ENCODE results near the gene RNF217. TPM values are rescaled to one million over a fixed set of nuclear protein-coding genes. Genes with fewer than 3 reads are reported as not detected.
"Not testable (repeated sequence)": the region's sequence is repeated elsewhere in the genome, so short reads cannot be mapped to it uniquely, and the experiment has no call there.

The RNF217 gene
- total and polyA plus RNA-seq, 2 of the 8 experiments (the other 6 are each of a cell fraction or from before 2014, with no cell fraction given) = 2.0 to 8.9 TPM

GRCh38 chr6:124917769-124918168 is 44.5 kb upstream of the RNF217 start (continued):
- TF ChIP-seq, protein P1, sequence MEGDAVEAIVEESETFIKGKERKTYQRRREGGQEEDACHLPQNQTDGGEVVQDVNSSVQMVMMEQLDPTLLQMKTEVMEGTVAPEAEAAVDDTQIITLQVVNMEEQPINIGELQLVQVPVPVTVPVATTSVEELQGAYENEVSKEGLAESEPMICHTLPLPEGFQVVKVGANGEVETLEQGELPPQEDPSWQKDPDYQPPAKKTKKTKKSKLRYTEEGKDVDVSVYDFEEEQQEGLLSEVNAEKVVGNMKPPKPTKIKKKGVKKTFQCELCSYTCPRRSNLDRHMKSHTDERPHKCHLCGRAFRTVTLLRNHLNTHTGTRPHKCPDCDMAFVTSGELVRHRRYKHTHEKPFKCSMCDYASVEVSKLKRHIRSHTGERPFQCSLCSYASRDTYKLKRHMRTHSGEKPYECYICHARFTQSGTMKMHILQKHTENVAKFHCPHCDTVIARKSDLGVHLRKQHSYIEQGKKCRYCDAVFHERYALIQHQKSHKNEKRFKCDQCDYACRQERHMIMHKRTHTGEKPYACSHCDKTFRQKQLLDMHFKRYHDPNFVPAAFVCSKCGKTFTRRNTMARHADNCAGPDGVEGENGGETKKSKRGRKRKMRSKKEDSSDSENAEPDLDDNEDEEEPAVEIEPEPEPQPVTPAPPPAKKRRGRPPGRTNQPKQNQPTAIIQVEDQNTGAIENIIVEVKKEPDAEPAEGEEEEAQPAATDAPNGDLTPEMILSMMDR (IDR thresholded peaks at IDR 0.05; ENCODE audit: control extremely low read depth in 1 of 3, insufficient read depth in 1 of 3, low read depth in 1 of 3, low read length in 3 of 3) = no peak
- TF ChIP-seq PHF8 (conservative IDR thresholded peaks at IDR 0.05; ENCODE audit: low read depth, low read length) (no peak), RAD21 (IDR thresholded peaks at IDR 0.05 in 1 of 2, conservative IDR thresholded peaks at IDR 0.05 in 1 of 2; ENCODE audit: low read depth in 2 of 2, low read length in 2 of 2) (no peak), TAF1 (IDR thresholded peaks at IDR 0.05; ENCODE audit: low read depth, low read length) (no peak)

- H2AFZ ChIP-seq (ENCODE audit: low read length); H2BK20ac ChIP-seq (ENCODE audit: low read length); H3K4ac ChIP-seq (replicated peaks; ENCODE audit: insufficient read length, low read depth, low read length); H2BK120ac ChIP-seq (replicated peaks; ENCODE audit: low read depth, low read length); H3K36me3 ChIP-seq (ENCODE audit: control insufficient read depth in 2 of 4, insufficient read depth in 4 of 4, low read length in 3 of 4); H3K14ac ChIP-seq (ENCODE audit: insufficient read length); H3K4me3 ChIP-seq (ENCODE audit: extremely low read depth in 1 of 4, insufficient read depth in 2 of 4, low read depth in 3 of 4, low read length in 4 of 4); CTCF ChIA-PET (ENCODE audit: partially characterized antibody); H3K4me1 ChIP-seq (replicated peaks in 1 of 4; ENCODE audit: control insufficient read depth in 3 of 4, insufficient read depth in 4 of 4, low read length in 3 of 4); H2BK15ac ChIP-seq (ENCODE audit: low read length); DNase-seq (ENCODE audit: low read depth in 1 of 2, low spot score in 2 of 2); H4K20me1 ChIP-seq (replicated peaks in 1 of 2; ENCODE audit: control insufficient read depth in 1 of 2, insufficient read depth in 2 of 2, low read length in 2 of 2); H4K5ac ChIP-seq (ENCODE audit: insufficient read length, low read depth, low read length); H3K56ac ChIP-seq (replicated peaks; ENCODE audit: insufficient read length, low read depth, low read length); H3K79me2 ChIP-seq (ENCODE audit: control insufficient read depth in 1 of 2, insufficient read depth in 2 of 2, low read length in 2 of 2); H4K91ac ChIP-seq (replicated peaks; ENCODE audit: insufficient read length, low read length); H3K23me2 ChIP-seq (ENCODE audit: low read depth, low read length); FAIRE-seq; H2AK5ac ChIP-seq (ENCODE audit: low read depth, low read length); H4K8ac ChIP-seq (ENCODE audit: extremely low read depth, insufficient read depth, low read length); H3K79me1 ChIP-seq (ENCODE audit: low read depth, low read length); H3K23ac ChIP-seq (ENCODE audit: insufficient read length); H3K4me2 ChIP-seq (ENCODE audit: insufficient read depth in 1 of 2, low read depth in 2 of 2, low read length in 2 of 2); H3K9ac ChIP-seq (replicated peaks in 1 of 4; ENCODE audit: extremely low read depth in 1 of 4, low read depth in 3 of 4, low read length in 3 of 4); H3K27ac ChIP-seq (ENCODE audit: low read depth, low read length); POLR2A ChIA-PET (ENCODE audit: partially characterized antibody); H2BK12ac ChIP-seq (ENCODE audit: low read depth, low read length); H3K18ac ChIP-seq (ENCODE audit: extremely low read depth, low read length); H2BK5ac ChIP-seq (ENCODE audit: low read depth, low read length); H3K27me3 ChIP-seq (replicated peaks in 1 of 4; ENCODE audit: control insufficient read depth in 3 of 4, extremely low read depth in 1 of 4, insufficient read depth in 3 of 4, low read length in 3 of 4): not testable (repeated sequence)
- 96% methylated on average over 2 of the region's 2 CpGs; no CpG with 5 or more reads in 1 of the 2 experiments for WGBS, 2 experiments (ENCODE audit: extremely low coverage in 1 of 2, insufficient coverage in 1 of 2, insufficient read length in 1 of 2, insufficient replicate concordance in 2 of 2, low coverage in 1 of 2, low lambda C conversion rate in 2 of 2, missing lambda C conversion rate in 1 of 2)
- H3K9me3 ChIP-seq (ENCODE audit: insufficient read depth in 2 of 2, low read depth in 1 of 2, low read length in 1 of 2) = peaks cover 8 to 10% of the 10 kb centered on the region in 2 experiments
Measured at GRCh38 chr6:124919703-124920102, 42.5 kb upstream of the RNF217 start.

Measured in H1 (cell line).